UCSD-AML1 (cell line): ENCODE measurements around the gene OTOP1.
"Not testable (repeated sequence)": the region's sequence is repeated elsewhere in the genome, so short reads cannot be mapped to it uniquely, and the experiment has no call there.

Experiments used
- DNase-seq: peaks from one replicate; lab custom pipeline; 2025; ENCODE audit not compliant: unreplicated experiment; lab: John Stamatoyannopoulos, UW

OTOP1 gene

GRCh38 chr4:4164532-4165173 is 62.1 kb downstream of the OTOP1 start:
- DNase-seq: not testable (repeated sequence)

GRCh38 chr4:4162186-4162585 is 64.5 kb downstream of the OTOP1 start:
- DNase-seq: not testable (repeated sequence)

- not testable (repeated sequence) for DNase-seq
These were observed 65.6 kb downstream of the OTOP1 start for GRCh38 chr4:4160956-4161665.

GRCh38 chr4:4145622-4146021 is 81.1 kb downstream of the OTOP1 start:
- not testable (repeated sequence) for DNase-seq

- DNase-seq: not testable (repeated sequence)
These were observed 83.4 kb downstream of the OTOP1 start for GRCh38 chr4:4143376-4143775.

GRCh38 chr4:4142679-4143078 is 84.0 kb downstream of the OTOP1 start:
- DNase-seq: not testable (repeated sequence)

GRCh38 chr4:4141186-4141585 is 85.5 kb downstream of the OTOP1 start:
- not testable (repeated sequence) for DNase-seq
